ENCODE measurements around the gene THRB.

GRCh38 chr3:24156466-24156865, 338.2 kb downstream of the THRB start:
- no peak for TF ChIP-seq POLR2A (IDR thresholded peaks at IDR 0.05; ENCODE audit: low read depth, low read length)
- no peak for TF ChIP-seq POLR2AphosphoS5 (IDR thresholded peaks at IDR 0.05; ENCODE audit: low read depth, low read length)
- TF ChIP-seq POU2F2 (IDR thresholded peaks at IDR 0.05; ENCODE audit: low read depth, low read length): no peak
- TF ChIP-seq TAF1 (IDR thresholded peaks at IDR 0.05; ENCODE audit: low read depth, low read length): no peak
- no peak for TF ChIP-seq SPI1 (IDR thresholded peaks at IDR 0.05; ENCODE audit: low read depth, low read length)
